ENCODE measurements around the gene MYT1. TPM values are rescaled to one million over a fixed set of nuclear protein-coding genes. Genes with fewer than 3 reads are reported as not detected.

Gene MYT1
- total and polyA plus RNA-seq, 2 of the 8 experiments (the other 6 are each of a cell fraction or from before 2014, with no cell fraction given), result 0.63 to 2.0 TPM

- TF ChIP-seq SP4 (IDR thresholded peaks at IDR 0.05; ENCODE audit: low read length) (no peak), SAP30 (IDR thresholded peaks at IDR 0.05; ENCODE audit: insufficient read depth, insufficient replicate concordance, low read length) (no peak), CBX8 (IDR thresholded peaks at IDR 0.05; ENCODE audit: borderline replicate concordance, low read depth, low read length) (no peak), POLR2A (IDR thresholded peaks at IDR 0.05; ENCODE audit: control extremely low read depth in 1 of 2, low read depth in 2 of 2, low read length in 2 of 2) (no peak), GTF2F1 (IDR thresholded peaks at IDR 0.05; ENCODE audit: borderline replicate concordance, low read depth, low read length) (no peak), RXRA (IDR thresholded peaks at IDR 0.05; ENCODE audit: insufficient read depth, low read depth, low read length) (no peak), EGR1 (IDR thresholded peaks at IDR 0.05; ENCODE audit: borderline replicate concordance, low read depth, low read length) (no peak), EZH2 (IDR thresholded peaks at IDR 0.05; ENCODE audit: low read depth, low read length, severe bottlenecking) (no peak), POU5F1 (IDR thresholded peaks at IDR 0.05; ENCODE audit: low read depth, low read length) (no peak)
Measured at GRCh38 chr20:64153861-64154589, 10.2 kb upstream of the MYT1 start (continued).

Measured in H1 (cell line).